Ascending aorta (tissue), 2 donors: ENCODE data around the gene PRKAA1. TPM values are rescaled to one million over a fixed set of nuclear protein-coding genes. Genes with fewer than 3 reads are reported as not detected.

ENCODE experiments used
- DNase-seq, 2 donors: peaks; one replicate each; pipeline ENCODE4 v3.0.0-alpha.2; 2019; ENCODE audit warnings: low spot score in 2 of 2
- H3K27ac ChIP-seq, 2 donors: fragments of 200-600 bp; sonication (generic); one replicate each; pipeline ENCODE4 v1.5.1; 2016 to 2017; ENCODE audit warnings: mild to moderate bottlenecking in 1 of 2
- H3K27me3 ChIP-seq: fragments of 200-600 bp; sonication (generic); one replicate; pipeline ENCODE4 v1.5.1; 2017
- H3K36me3 ChIP-seq, 2 donors: fragments of 200-600 bp; sonication (generic); one replicate each; pipeline ENCODE4 v1.5.1; 2016
- H3K4me1 ChIP-seq, 2 donors: fragments of 200-600 bp; sonication (generic); one replicate each; pipeline ENCODE4 v1.5.1; 2016 to 2017; ENCODE audit warnings: mild to moderate bottlenecking in 1 of 2
- H3K4me3 ChIP-seq, 2 donors: fragments of 200-600 bp; sonication (generic); one replicate each; pipeline ENCODE4 v1.5.1; 2016 to 2017; ENCODE audit warnings: mild to moderate bottlenecking in 1 of 2
- H3K9me3 ChIP-seq, 2 donors: fragments of 200-600 bp; sonication (generic); one replicate each; pipeline ENCODE4 v1.5.1; 2016
- CTCF ChIP-seq, 3 experiments: fragments of 200-600 bp in 2 of 3; fragments of 450-650 bp in 1 of 3; sonication (generic) in 2 of 3; IDR thresholded peaks; one replicate each; pipeline ENCODE4 v1.5.1; 2016 to 2019; ENCODE audit warnings: antibody characterized with exemption in 3 of 3, mild to moderate bottlenecking in 1 of 3, moderate library complexity in 1 of 3
- intact Hi-C: fragments of 100-400 bp; cut with DNase I; formaldehyde crosslinking; loops from one replicate; pipeline ENCODE4 v1.15.1; 2023
- total RNA-seq: library from RNA; depleted of rRNA; stranded (reverse); fragments of >200 nt; gene quantifications from one replicate; pipeline ENCODE4 v1.1.0, GENCODE V29; 2016

PRKAA1 gene
- total RNA-seq, 1 donor from 2014 or later, result 90.3 TPM

GRCh38 chr5:40781843-40782409 is 16.2 kb downstream of the PRKAA1 start:
- H3K36me3 ChIP-seq, result peaks cover under 1 to 4% of the 10 kb centered on the region in 2 donors
- H3K27ac ChIP-seq, result no peak overlapping the region
- H3K4me1 ChIP-seq, result no peaks in the 10 kb centered on the region
- H3K27me3 ChIP-seq, result no peaks in the 10 kb centered on the region
- no peak for TF ChIP-seq CTCF (IDR thresholded peaks at IDR 0.05)
- no peak overlapping the region for H3K4me3 ChIP-seq
- intact Hi-C loops, result no loop called here
- H3K9me3 ChIP-seq, result no peaks in the 10 kb centered on the region
- no peak for DNase-seq

- TF ChIP-seq CTCF (IDR thresholded peaks at IDR 0.05), result no peak
- no peaks in the 10 kb centered on the region for H3K27me3 ChIP-seq
- no peak overlapping the region for H3K27ac ChIP-seq
- H3K4me1 ChIP-seq, result peaks cover 0 to 3% of the 10 kb centered on the region in 2 donors
- intact Hi-C loops, result no loop called here
- peaks cover 9 to 15% of the 10 kb centered on the region in 2 donors for H3K36me3 ChIP-seq
- no peaks in the 10 kb centered on the region for H3K9me3 ChIP-seq
- no peak overlapping the region for H3K4me3 ChIP-seq
- no peak for DNase-seq
These were observed 17.3 kb downstream of the PRKAA1 start for GRCh38 chr5:40780858-40781257.

- H3K4me3 ChIP-seq, result no peak overlapping the region
- H3K27me3 ChIP-seq, result no peaks in the 10 kb centered on the region
- H3K4me1 ChIP-seq, result peaks cover 0 to 3% of the 10 kb centered on the region in 2 donors
- no peak for DNase-seq
- no peak for TF ChIP-seq CTCF (IDR thresholded peaks at IDR 0.05)
- H3K9me3 ChIP-seq, result no peaks in the 10 kb centered on the region
- no peak overlapping the region for H3K27ac ChIP-seq
- intact Hi-C loops, result no loop called here
- peaks cover 16 to 21% of the 10 kb centered on the region in 2 donors for H3K36me3 ChIP-seq
These were observed 18.0 kb downstream of the PRKAA1 start for GRCh38 chr5:40780199-40780598.

GRCh38 chr5:40779561-40779960 is 18.6 kb downstream of the PRKAA1 start:
- TF ChIP-seq CTCF (IDR thresholded peaks at IDR 0.05), result no peak
- no peaks in the 10 kb centered on the region for H3K9me3 ChIP-seq
- no peak overlapping the region for H3K4me3 ChIP-seq
- H3K36me3 ChIP-seq, result peaks cover 17 to 27% of the 10 kb centered on the region in 2 donors
- no peaks in the 10 kb centered on the region for H3K27me3 ChIP-seq
- no peak for DNase-seq
- H3K27ac ChIP-seq, result no peak overlapping the region
- intact Hi-C loops, result no loop called here
- H3K4me1 ChIP-seq, result peaks cover 0 to 3% of the 10 kb centered on the region in 2 donors

GRCh38 chr5:40778133-40778532 is 20.0 kb downstream of the PRKAA1 start:
- H3K9me3 ChIP-seq, result no peaks in the 10 kb centered on the region
- H3K4me1 ChIP-seq, result peaks cover 0 to 3% of the 10 kb centered on the region in 2 donors
- intact Hi-C loops, result no loop called here
- H3K27me3 ChIP-seq, result no peaks in the 10 kb centered on the region
- H3K36me3 ChIP-seq, result peaks cover 21 to 27% of the 10 kb centered on the region in 2 donors
- no peak overlapping the region for H3K27ac ChIP-seq
- TF ChIP-seq CTCF (IDR thresholded peaks at IDR 0.05), result no peak
- H3K4me3 ChIP-seq, result no peak overlapping the region
- DNase-seq, result no peak

GRCh38 chr5:40776658-40776977 is 21.6 kb downstream of the PRKAA1 start:
- no peak overlapping the region for H3K4me3 ChIP-seq
- intact Hi-C loops, result no loop called here
- H3K9me3 ChIP-seq, result no peaks in the 10 kb centered on the region
- H3K27ac ChIP-seq, result no peak overlapping the region
- no peak for TF ChIP-seq CTCF (IDR thresholded peaks at IDR 0.05)
- H3K4me1 ChIP-seq, result peaks cover 0 to 3% of the 10 kb centered on the region in 2 donors
- H3K27me3 ChIP-seq, result no peaks in the 10 kb centered on the region
- peaks cover 21 to 38% of the 10 kb centered on the region in 2 donors for H3K36me3 ChIP-seq
- DNase-seq, result no peak
